Measurements from ENCODE around the gene SSH2. TPM values are rescaled to one million over a fixed set of nuclear protein-coding genes. Genes with fewer than 3 reads are reported as not detected.

SSH2 gene
- total RNA-seq, 1 donor from 2014 or later, result 12.2 TPM

DNA sequence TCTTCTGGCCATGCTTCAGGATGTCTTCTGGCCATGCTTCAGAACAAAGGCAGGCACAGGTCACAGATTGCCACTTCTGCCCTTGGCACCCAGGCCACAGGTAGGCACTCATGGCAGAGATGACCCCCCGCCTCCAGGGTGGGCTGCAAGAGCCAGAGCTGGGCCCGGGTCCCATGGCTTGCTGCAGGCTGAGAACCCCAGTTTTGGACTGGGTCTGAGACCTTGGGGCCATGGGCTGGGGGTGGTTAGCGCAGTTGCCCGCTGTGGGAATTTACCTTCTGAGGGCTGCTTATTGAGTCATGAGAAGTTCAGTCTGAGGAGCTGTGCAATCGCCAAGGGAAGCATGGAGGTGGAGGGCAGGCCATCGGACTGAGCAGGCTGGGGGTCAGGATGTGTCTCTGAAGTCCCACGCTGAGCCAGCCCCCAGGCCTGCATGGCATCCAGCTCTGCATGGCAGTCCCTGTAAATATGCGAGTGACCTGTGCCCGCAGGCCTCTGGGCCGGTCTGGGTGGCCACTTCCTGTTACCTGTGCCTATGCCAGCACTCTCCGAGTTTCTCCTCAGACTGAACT is 335.4 kb downstream of the SSH2 start:
- no peak overlapping the region for H2AFZ ChIP-seq (replicated peaks)
- peak overlapping the region; percentile 98 for H3K4me2 ChIP-seq
- DNase-seq (ENCODE audit: low spot score), result no peak
- no peak overlapping the region for H3K9ac ChIP-seq
- Mint-ChIP-seq H3K4me1 (peaks cover 62% of the 10 kb centered on the region), H3K27ac (no peak overlapping the region), H3K4me3 (peak overlapping the region; percentile 86), H3K27me3 (ENCODE audit: insufficient read depth, low read depth) (peaks cover 14% of the 10 kb centered on the region), H3K36me3 (no peaks in the 10 kb centered on the region), H3K9me3 (no peaks in the 10 kb centered on the region)
- no peaks in the 10 kb centered on the region for H3K36me3 ChIP-seq
- peak overlapping the region; percentile 71 for H3K4me3 ChIP-seq
- peaks cover 34% of the 10 kb centered on the region for H4K20me1 ChIP-seq (ENCODE audit: low read depth)
- H3K9me3 ChIP-seq (ENCODE audit: low read depth), result no peaks in the 10 kb centered on the region
- H3K4me1 ChIP-seq, result peaks cover 72% of the 10 kb centered on the region
- peaks cover 58% of the 10 kb centered on the region for H3F3A ChIP-seq (ENCODE audit: low read depth)
- no peak for TF ChIP-seq EZH2 (IDR thresholded peaks at IDR 0.05)
- no peak overlapping the region for H3K27ac ChIP-seq
- no peaks in the 10 kb centered on the region for H3K27me3 ChIP-seq
- H3K79me2 ChIP-seq (ENCODE audit: low read depth), result peaks cover 29% of the 10 kb centered on the region

- TF ChIP-seq EZH2 (IDR thresholded peaks at IDR 0.05) (no peak), EZH2phosphoT487 (IDR thresholded peaks at IDR 0.05) (no peak)
- TF ChIP-seq, protein P1, sequence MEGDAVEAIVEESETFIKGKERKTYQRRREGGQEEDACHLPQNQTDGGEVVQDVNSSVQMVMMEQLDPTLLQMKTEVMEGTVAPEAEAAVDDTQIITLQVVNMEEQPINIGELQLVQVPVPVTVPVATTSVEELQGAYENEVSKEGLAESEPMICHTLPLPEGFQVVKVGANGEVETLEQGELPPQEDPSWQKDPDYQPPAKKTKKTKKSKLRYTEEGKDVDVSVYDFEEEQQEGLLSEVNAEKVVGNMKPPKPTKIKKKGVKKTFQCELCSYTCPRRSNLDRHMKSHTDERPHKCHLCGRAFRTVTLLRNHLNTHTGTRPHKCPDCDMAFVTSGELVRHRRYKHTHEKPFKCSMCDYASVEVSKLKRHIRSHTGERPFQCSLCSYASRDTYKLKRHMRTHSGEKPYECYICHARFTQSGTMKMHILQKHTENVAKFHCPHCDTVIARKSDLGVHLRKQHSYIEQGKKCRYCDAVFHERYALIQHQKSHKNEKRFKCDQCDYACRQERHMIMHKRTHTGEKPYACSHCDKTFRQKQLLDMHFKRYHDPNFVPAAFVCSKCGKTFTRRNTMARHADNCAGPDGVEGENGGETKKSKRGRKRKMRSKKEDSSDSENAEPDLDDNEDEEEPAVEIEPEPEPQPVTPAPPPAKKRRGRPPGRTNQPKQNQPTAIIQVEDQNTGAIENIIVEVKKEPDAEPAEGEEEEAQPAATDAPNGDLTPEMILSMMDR (IDR thresholded peaks at IDR 0.05), result peak; percentile 42
- Histone ChIP-seq H3K9ac (no peak overlapping the region), H3F3A (ENCODE audit: low read depth) (peaks cover 58% of the 10 kb centered on the region), H3K4me2 (peak overlapping the region; percentile 98), H3K4me3 (peak overlapping the region; percentile 71), H3K4me1 (peaks cover 66% of the 10 kb centered on the region), H3K27me3 (no peaks in the 10 kb centered on the region), H3K36me3 (no peaks in the 10 kb centered on the region), H2AFZ (replicated peaks) (peak overlapping the region; percentile 79), H4K20me1 (ENCODE audit: low read depth) (peaks cover 36% of the 10 kb centered on the region), H3K27ac (no peak overlapping the region), H3K79me2 (ENCODE audit: low read depth) (peaks cover 23% of the 10 kb centered on the region), H3K9me3 (ENCODE audit: low read depth) (no peaks in the 10 kb centered on the region)
- DNase-seq (ENCODE audit: low spot score), result peak; percentile 89
- H3K9me3 Mint-ChIP-seq, result no peaks in the 10 kb centered on the region
- H3K27ac Mint-ChIP-seq, result no peak overlapping the region
- peak overlapping the region; percentile 86 for H3K4me3 Mint-ChIP-seq
- H3K27me3 Mint-ChIP-seq (ENCODE audit: insufficient read depth, low read depth), result peaks cover 13% of the 10 kb centered on the region
- peaks cover 57% of the 10 kb centered on the region for H3K4me1 Mint-ChIP-seq
- no peaks in the 10 kb centered on the region for H3K36me3 Mint-ChIP-seq
Measured at GRCh38 chr17:29593591-29594518, 336.2 kb downstream of the SSH2 start.

DNA sequence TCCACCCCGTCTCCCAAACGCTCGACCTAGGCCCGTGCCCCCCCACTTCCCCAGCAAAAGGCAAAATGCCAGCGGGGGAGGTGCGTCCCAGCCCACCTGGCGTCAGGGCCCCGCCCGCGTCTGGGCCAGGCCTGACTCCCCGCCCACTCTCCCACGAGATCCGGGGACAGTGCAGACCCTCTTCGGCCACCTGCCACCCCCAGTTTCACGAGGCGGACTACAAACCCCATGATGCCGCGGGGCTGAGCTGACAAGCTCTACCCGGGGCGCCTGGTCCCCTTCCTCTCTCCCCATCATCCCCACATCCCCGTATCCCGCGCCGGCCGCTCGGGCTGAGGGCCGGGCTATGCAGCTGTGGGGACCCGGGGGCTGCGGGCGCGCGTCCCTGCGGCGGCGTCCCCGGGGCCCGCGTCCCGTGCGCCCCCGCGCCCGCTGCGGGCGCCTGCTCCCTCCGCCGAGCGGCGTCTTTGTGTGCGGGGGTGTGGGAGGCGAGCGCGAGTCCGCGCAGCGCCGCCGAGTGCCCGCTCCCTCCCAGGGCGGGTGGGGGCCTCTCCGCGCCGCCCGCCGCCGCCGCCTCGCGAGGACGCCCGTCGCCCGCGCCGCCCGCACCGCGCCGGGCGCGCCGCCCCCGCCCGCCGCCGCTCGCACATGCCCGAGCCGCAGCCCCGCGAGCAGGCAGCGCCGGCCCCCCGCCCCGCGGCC is 337.0 kb downstream of the SSH2 start, which contains the start of gene ANKRD13B:
TSS of gene ANKRD13B (plus strand) at position 283 of the 702 bp plus-strand sequence. CDS start 490 bp downstream, outside the sequence.
- H3K27me3 Mint-ChIP-seq (ENCODE audit: insufficient read depth, low read depth), result peaks cover 11% of the 10 kb centered on the region
- Histone ChIP-seq H3K9me3 (ENCODE audit: low read depth) (no peaks in the 10 kb centered on the region), H3K4me3 (peak within 1 kb of the TSS; percentile 71), H3K36me3 (no peaks in the 10 kb centered on the region), H3F3A (ENCODE audit: low read depth) (peaks cover 50% of the 10 kb centered on the region), H4K20me1 (ENCODE audit: low read depth) (peaks cover 44% of the 10 kb centered on the region), H3K79me2 (ENCODE audit: low read depth) (peaks cover 25% of the 10 kb centered on the region), H3K9ac (no peak within 1 kb of the TSS), H3K27me3 (no peaks in the 10 kb centered on the region), H2AFZ (replicated peaks) (peak within 1 kb of the TSS; percentile 79), H3K4me2 (peak within 1 kb of the TSS; percentile 98), H3K27ac (no peak within 1 kb of the TSS), H3K4me1 (peaks cover 62% of the 10 kb centered on the region)
- no peaks in the 10 kb centered on the region for H3K9me3 Mint-ChIP-seq
- peak; percentile 76 for DNase-seq (ENCODE audit: low spot score)
- H3K4me3 Mint-ChIP-seq, result peak within 1 kb of the TSS; percentile 93
- peaks cover 58% of the 10 kb centered on the region for H3K4me1 Mint-ChIP-seq
- TF ChIP-seq EZH2phosphoT487 (IDR thresholded peaks at IDR 0.05), result no peak
- TF ChIP-seq, protein P1 (IDR thresholded peaks at IDR 0.05), result no peak
- no peak for TF ChIP-seq EZH2 (IDR thresholded peaks at IDR 0.05)
- peak within 1 kb of the TSS; percentile 72 for H3K27ac Mint-ChIP-seq
- no peaks in the 10 kb centered on the region for H3K36me3 Mint-ChIP-seq

Measured in neural progenitor cell (in vitro differentiated cells).